SK-N-SH treated with all-trans-retinoic acid at 6 μM for 48 hours (cell line): ENCODE data around the gene GCH1.

Source experiments
- ARNTL ChIP-seq: fragments of 450-650 bp; formaldehyde crosslinking; IDR thresholded peaks from 2 replicates; pipeline ENCODE4 v1.5.0; 2020; ENCODE audit warnings: low read depth, mild to moderate bottlenecking, moderate library complexity, borderline replicate concordance
- ZC3H10 ChIP-seq: fragments of 250-450 bp; sonication (Bioruptor Pico); IDR thresholded peaks from 2 replicates; pipeline ENCODE4 v1.5.1; 2021; ENCODE audit warnings: mild to moderate bottlenecking, moderate library complexity
- ZFP3 ChIP-seq: fragments of 250-450 bp; sonication (Bioruptor Pico); IDR thresholded peaks from 2 replicates; pipeline ENCODE4 v1.5.0; 2020; ENCODE audit warnings: mild to moderate bottlenecking, moderate library complexity
- ZFP30 ChIP-seq: fragments of 450-650 bp; formaldehyde crosslinking; IDR thresholded peaks from 2 replicates; pipeline ENCODE4 v1.5.0; 2022; ENCODE audit warnings: mild to moderate bottlenecking, moderate library complexity
- ZNF70 ChIP-seq: fragments of 450-650 bp; formaldehyde crosslinking; IDR thresholded peaks from 2 replicates; pipeline ENCODE4 v1.5.0; 2020; ENCODE audit warnings: mild to moderate bottlenecking, moderate library complexity

GRCh38 chr14:54809767-54810166 is 92.9 kb downstream of the GCH1 start:
- no peak for TF ChIP-seq ZFP3 (CRISPR knock-in tag)
- no peak for TF ChIP-seq ZFP30
- TF ChIP-seq ARNTL = no peak
- no peak for TF ChIP-seq ZC3H10 (CRISPR knock-in tag)
- TF ChIP-seq ZNF70 (CRISPR knock-in tag) = no peak
